Measurements from ENCODE around the gene TBC1D22A.

The TBC1D22A gene

DNA sequence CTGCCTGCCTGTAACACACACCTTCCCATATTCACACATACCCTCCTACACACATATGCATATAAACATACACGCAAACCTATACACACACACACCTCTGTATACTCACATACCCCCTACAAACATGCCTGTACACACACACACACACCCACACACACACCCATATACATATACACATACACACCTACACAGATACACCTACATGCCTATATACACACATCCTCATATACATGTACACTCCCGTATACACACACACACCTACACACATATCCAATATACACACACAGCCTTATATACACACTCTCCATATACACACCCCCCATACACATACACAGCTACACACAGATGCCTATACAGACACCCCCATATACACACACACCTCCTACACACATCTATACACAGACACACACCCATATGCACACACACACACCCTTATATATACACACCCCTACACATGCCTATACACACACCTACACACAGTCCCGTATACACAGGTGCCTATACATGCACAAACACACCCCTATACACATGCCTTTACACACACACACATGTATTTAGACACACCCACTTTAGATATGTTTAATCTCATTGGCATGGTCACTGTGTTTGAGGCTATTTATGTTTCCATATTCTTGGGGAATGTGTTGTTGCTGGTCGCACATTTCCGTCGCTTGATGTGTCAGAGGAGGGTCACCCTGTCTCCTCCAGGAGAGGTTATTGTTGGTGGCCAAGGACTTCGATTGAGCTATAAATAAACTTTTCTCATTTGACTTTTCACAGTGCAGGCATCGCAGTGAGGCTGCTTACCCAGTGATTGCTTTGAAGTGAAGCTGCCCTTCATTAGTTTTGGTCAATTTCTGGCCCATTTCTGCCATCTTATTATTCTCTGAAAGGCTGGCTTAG lies 243.3 kb downstream of the TBC1D22A start:
- FAIRE-seq, result no peak

DNA sequence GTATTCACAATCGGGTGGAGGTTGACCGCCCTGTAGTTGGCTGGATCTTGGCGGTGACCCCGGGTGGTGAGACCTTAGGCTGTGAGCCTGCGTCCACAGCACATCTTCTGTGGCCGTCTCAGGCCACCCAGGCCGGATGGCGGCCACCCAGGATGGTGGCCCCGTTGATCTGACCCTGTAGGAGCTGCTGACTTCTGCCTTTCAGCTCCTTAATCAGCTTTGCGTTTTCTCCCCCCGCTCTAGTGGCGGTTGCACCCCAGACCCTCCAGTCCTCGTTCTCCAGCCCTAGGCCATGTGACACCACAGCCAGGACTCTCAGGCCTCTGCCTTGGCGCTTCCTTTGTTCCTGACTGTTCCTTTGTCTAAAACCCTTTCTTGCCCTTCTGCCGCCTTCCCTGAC lies 244.0 kb downstream of the TBC1D22A start:
- FAIRE-seq, result no peak

DNA sequence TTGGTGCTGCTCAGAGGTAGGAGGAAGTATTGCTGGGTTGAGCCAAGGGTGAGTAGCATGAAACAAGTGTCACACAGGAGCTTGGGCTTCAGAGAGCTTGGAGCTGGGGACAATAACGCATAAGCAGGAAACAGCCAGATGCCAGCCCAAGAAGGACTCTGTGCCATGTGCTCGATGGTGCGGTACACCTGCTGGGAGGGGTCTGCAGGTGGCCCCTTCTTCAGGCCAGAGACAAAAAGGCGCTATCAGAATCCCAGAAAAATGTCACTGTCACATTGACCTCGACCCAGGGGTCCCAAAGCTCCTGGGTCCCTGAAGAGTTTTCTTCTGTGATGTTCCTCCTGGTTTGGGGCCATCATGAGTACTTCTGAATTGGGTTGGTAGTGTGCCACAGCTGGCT lies 244.4 kb downstream of the TBC1D22A start:
- no peak for FAIRE-seq

DNA sequence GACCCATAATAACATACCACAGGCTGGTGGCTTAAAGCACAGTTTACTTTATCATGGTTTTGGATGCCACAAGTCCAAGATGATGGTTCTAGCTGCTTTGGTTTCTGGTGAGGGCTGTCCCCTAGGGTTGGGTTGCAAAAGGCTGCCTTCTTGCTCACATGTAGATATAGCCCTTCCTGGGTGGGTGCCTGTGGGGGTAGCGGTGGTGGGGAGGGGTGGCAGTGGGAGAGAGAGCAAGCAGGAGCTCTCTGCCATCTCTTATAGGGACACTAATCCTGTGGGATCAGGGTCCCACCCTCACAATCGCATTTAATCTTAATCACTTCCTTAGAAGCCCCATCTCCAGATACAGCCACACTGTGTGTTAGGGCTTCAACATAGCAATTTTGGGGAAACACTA lies 245.0 kb downstream of the TBC1D22A start:
- FAIRE-seq, result no peak

DNA sequence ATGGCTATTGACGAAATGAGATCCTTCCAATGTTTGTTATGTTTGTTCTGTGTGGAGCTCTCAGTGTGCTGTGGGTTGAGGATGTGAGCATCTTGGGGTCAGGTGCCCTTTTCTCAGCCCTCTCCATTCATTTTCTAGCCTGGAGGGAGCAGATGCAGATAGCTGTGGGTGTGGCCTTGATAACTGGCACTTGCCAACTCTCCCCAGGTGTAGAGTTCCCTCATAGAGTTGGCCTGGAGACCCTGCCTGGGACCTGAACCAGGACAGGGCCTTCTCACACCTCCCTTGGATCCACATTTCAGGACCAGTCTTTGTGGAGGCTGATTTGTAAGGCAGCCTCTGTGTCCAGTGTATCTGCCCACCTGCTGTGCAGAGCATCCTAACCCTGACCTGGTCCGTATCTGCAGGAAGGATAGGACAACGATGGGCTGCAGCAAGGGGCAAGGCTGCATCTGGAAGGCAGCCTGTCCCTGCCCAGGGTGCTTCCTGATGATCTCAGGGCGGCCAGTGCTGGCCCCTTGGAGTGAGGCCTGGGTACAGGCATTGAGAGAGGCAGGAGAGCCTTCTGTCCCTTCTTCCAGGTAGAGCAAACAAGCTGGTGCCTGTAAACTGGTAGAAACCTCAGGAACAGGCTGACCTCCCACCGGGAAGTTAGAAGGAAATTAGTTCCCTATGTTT lies 245.9 kb downstream of the TBC1D22A start:
- no peak for FAIRE-seq

DNA sequence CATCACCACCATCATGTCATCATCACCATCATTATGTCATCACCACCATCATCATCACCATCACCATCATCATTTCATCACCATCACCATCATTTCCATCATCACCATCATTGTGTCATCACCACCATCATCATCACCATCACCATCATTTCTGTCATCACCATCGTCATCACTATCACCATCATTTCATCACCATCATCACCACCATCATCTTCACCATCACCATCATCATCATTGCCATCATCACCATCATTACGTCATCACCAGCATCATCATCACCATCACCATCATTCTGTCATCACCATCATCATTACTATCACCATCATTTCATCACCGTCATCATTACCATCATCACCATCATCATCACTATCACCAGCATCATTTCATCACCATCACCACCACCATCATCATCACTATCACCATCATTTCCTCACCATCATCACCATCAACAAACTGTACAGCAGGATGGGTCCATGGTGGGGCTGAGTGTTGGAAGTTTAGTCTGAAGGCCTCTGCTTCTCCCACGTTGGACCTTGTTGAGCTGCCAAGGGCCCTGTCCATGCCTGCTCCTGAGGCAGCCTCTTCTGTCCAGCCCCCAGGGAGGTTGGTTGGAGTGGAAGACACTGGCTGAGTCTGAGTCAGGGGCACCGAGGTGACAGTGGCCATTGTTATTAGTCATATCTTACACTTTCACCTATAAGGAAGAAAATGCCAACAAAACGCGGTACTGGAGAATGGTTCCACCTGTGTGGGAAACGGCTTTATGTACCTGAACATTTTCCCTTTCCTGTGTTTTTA lies 247.1 kb downstream of the TBC1D22A start:
- no peak for FAIRE-seq

DNA sequence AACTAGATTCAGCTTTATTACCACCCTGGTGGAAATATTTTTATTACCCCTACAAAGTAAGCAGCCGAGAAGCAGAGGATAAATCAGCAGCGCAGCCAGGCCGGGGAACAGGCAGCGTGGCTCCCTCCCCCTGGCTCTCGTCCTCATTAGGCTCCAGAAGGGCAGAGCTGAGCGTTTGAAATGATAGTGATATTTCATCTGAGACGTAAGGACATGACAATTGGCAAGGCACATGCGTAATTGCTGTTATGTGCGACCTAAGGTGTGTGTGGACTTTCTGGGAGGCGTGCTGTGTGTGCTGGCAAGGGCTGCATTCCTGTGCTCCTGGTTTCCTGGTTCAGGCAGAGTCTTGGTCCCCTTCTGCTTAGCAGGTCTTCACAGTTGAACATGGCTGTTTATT lies 247.8 kb downstream of the TBC1D22A start:
- FAIRE-seq, result no peak

DNA sequence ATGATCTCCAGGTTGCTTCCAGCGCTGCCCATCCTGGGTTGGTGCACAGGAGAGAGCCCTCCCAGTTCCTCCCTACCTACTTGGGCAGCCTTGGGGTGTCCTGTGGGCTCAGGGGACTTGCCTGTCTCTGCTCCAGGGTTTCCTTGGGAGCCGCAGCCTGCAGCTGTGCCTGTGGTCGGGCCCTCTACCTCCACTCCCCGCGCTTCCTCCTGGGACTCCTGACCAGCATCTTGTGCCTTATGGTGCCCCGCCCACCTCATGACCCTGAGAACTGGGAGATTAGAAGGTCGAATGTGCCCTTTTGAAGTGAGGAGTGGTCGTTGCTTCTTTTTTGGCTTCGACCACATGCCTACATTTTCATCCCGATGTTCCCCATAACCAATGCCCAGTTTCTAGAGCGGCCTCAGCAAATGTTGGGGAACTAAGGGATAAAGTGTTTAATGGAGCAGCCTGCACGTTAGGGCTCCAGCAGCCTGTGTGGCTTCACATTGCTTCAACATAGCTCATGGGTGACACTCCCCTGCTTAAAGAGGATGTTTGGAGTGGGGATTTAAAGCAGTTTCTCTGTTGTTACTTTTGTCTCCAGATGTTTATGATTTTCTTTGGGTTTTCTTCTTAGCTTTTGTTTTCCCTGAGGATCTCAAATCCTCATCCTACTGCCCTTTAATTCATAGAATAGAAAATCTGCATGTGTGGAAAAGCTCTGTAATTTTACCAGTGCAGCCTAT lies 248.8 kb downstream of the TBC1D22A start:
- no peak for FAIRE-seq

DNA sequence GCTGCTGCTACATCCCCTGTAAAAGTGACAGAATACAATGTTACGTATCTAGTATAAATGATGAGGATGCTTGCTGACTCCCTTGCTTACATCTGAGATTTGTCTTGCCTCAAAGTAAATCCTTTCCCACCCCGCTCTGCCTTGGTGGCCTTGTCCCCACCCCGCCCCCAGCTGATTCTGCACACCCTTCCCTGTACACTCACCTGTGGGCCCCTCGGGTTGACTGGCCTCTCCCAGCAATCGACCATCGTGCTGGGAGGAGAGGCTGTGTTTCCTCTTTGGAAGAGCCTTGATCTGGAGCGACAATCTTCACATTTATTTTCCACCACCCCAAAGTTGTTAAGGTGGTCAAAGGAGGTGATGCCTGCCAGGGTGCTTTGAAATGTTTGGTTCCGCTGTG lies 249.4 kb downstream of the TBC1D22A start:
- no peak for FAIRE-seq

DNA sequence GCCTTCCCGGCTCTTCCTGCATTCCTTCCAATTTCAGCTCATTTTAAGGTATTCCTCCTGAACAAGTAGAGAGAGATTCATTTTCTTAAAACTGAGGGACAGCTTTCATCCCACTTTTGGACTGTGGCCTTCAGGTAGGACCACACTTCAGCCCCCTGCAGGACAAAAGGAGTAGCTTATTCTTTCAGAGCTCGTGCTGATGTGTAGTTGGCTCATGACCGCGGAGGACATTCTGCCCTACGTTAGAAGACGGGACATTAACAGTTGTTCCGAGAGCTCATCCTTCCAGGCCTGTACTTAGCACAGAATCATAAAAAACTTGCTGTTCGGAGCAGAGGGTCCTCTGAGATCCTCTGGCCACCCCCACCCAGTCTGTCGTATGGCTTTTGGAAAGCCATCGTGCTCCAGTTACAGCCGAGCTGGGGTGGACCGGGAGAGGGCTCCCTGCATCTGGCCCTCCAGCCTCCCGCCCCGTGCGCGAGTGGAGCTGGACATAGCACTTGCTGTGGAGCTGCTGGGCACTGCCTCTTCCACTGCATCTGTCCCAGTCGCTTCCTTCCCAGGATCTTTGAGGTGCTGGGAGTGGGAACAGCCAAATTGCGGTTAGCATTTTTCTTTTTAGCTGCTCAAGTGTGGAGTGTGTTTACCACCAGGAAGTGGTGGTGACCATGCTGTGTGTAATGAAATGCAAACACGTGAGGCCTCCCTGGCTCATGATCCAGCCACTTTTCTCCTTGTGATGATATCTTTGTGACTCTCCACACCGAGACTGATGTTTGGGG lies 250.3 kb downstream of the TBC1D22A start:
- FAIRE-seq, result no peak

DNA sequence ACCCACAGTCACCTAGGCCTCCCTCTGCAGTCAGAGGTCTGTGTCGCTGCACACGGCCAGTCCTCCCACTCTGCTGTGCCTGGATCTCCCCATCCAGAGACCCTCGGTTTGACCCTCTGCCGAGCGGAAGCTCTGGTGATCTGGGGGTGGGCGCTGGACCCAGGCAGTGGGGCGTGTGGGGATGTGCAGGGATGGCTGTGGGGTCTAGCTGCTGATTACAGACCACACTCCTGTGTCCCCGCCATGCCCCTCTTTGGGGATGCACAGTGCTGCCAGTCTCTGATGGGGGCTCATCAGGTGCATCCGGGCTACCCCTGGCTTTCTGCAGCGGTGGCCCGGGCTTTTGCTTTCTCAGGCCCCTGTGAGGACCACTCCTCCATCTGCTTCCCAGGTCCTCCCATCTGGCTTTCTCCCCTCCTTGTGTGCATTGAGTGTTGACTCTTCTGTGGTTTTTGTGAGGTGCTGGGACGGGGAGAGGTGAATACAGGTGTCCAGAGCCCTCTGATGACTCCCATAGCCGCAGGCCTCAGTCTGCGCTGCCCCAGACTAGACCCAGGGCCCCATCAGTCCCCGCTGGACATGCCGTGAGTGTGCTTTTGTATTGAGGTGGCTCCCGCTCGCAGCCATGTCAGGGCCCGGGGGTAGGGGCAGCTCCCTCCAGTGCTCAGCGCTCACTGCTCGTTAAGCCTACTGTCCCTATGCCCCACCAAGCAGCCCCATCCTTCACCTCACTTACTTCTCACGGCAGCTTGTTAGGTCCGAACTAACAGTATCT lies 251.6 kb downstream of the TBC1D22A start:
- FAIRE-seq, result no peak

DNA sequence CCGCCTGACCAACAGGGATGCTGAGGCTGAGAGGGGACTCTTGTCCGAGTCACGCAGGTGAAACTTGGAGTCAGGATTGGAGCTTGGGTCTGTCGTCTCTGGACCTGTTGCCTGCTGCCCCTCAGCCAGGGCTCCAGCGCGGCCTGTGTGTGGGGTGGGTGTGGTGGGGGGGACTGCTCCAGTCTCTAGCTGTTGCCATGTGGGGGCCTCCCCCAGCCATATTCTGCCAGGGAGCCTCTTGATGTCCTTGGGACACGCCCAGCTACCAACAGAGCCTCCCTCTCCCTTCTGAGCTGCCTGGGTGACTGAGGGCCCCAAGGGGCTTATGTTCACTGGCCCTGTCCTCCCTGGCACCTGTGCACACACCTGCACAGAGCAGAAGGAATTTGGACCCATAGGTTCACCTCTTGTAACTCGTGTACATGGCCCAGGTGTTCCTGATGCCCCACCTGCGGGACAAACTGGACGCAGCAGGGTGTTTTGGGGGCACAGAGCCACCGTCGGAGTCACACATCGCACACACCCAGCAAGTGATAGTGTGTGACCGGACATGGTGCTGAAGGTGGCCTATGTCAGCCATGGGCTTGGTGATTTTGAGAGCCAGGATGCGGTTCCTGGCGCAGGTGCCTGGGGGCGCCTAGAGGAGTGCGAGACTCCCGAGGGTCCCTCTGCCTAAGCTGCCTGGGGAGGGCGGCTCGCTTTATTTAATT lies 252.3 kb downstream of the TBC1D22A start:
- FAIRE-seq, result no peak

DNA sequence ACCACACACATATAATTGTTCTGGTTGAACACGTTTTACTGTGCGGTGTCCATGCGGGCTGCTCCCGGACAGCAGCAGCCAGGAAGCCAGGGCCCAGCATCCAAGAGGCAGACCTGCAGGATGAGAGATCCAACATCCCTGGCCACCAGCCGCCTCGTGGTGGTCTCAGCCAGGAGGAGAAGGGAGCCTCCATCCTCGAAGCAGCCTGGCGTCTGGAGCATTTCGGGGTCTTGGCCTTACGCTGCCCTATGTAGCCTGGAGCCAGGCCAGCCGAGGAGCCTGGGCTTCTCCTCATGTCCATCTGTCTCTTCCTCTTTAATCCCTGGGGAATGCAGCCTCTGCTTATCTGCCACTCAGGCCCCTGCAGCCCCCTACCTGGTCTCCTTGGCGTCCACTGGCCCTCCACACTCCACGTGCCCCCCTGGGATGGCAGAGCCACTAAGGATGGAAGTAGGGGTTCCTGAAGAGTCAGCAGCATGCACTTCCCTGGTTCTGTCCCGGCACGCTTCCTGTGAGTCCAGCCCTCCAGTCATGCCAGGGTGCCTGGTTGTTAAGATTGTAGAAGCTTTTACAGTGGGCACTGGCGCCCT lies 253.2 kb downstream of the TBC1D22A start:
- FAIRE-seq, result no peak

DNA sequence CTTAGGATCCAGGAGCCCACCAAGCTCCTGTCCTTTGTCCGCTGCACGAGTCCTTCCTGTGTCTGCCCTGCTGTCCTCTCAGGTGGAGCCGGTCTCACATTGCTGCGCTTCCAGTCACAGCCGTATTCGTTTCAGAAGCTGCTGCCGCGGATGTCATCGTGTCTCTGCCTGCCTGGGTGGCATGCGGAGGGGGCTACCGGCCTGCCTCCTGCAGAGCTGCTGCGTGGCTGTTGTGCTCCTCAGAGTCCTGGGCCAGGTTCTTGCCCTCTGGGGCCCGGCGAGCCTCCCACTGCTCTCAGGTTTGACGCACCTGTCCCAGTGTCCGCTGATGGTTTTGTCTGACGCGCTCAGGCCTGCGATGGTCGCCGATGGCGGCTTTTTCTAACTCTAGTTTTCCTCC lies 254.2 kb downstream of the TBC1D22A start:
- no peak for FAIRE-seq

DNA sequence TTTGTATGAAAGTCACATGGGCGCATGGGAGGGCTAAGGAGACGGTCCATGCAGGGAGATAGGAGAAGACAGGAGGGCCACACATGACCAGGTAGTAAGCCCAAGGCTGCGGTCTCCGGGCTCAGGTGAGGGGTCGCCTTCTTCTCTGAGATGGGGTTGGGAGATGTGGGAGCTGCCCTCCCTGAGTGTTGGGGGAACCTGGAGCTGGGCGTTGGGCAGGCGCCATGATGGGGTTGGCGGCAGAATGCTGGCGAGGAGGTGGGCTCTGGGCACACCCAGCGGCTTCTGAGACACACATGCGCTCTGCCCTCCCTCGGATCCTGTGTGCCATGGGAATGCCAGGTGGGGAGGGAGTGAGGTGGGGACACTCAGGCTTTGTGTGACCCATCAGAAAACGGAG lies 254.8 kb downstream of the TBC1D22A start:
- FAIRE-seq, result no peak

DNA sequence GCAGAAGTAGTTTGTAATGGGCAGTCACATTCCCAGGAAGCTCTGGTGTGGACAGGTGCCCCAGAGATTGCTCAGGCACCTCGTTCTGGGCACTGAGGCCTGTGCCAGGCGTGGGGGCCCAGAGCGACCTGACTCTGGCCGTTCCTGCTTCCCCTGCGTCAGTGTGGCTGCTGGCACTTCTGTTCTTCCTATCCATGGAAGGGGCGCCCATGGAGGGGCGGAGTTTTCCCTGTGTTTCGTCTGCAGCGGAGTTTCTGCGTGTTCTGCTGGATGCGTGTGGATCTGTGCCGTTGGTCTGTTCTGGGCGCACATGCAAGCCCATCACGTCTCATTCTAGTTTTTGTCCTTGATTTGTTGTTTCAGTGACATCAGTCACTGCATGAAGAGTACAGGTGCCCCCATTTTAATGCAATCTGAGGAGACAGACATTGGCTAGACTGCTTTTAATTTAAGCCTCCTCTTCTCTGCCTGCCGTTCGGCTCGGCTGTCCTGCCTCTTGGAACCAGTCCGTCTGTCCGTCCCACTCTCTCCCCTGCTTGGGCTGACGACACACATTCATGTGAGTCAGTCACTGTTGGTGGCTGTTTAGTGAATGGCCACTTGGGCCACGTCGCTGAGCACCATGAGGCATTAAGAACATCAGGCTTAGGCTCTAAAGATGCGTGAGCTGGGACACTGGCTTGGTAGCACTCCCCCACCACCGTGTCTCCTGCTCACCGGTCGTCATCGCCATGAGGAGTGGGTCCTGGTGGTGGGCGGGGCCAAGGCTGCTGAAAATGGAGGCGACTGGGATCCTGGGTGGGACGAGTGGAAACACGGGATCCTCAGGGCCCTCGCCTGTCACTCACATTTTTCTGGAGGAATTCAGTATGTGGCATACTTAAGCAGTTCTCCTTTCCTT lies 255.8 kb downstream of the TBC1D22A start:
- no peak for FAIRE-seq

DNA sequence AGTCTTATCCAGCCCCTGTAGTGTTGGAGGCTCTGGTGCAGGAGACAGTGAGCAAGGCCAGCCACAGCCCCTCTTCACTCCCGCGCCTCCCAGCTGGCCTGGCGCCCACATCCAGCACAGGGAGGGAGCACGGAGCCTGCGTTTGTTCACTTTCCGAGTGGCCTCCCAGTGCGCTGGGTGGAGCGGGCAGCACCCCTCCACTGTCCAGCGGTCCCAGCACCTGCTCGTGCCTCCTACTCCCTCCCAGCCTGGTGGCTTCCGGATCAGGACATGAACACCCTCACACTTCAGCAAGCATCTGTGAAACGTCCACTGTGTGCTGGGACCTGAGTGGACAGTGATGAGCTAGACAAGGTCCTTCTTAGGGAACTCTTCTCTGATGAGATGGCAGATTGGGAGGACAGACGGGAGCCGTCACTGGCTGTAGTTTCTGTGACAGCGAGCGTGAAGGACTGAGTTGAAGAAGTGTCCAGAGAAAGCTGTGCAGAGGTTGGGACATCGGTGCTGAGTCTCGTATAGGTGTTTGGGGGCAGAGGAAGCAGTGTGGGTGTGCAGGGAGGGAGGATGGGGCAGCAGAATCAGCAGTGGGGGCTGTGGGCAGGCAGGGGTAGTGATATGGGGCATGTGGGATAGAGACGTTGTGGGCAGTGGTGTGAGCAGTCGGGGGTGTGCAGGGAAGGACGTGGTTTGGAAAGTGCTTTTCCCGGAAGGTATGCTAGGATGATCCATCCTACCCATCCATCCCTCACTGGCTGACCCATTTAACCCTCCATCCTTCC lies 256.8 kb downstream of the TBC1D22A start:
- FAIRE-seq, result no peak

DNA sequence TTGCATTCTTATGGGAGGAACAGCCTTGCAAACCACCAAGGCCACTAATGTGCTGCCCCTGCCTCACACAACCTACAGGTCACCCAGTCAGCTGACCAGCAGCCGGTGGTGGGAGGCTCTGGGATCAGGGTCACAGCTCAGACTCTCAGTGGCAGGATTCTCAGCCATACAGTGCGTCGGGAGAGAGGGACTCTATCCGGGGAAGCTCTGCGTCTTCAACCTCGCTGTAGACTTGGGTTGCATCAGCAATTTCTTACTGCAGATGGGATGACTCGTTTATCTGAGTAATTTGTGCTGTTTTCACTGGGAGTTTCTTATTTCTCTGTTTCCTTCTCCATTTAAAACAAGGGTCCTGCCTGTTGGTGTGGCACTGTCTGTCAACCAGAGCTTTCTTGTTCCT lies 257.7 kb downstream of the TBC1D22A start:
- no peak for FAIRE-seq
